H9 (cell line): ENCODE results near the gene JSRP1. TPM values are rescaled to one million over a fixed set of nuclear protein-coding genes. Genes with fewer than 3 reads are reported as not detected.

Source experiments
- DNase-seq: peaks from one replicate; pipeline ENCODE4 v3.0.0-alpha.2; 2017
- H2AFZ ChIP-seq: one replicate; pipeline ENCODE4 v1.6.1; 2013; ENCODE audit warnings: mild to moderate bottlenecking, low read length, control low read depth, moderate library complexity
- H2AK5ac ChIP-seq: 2 replicates; pipeline ENCODE4 v1.6.1; 2013; ENCODE audit warnings: low read length, control low read depth, mixed read lengths; ENCODE audit not compliant: insufficient read length
- H2BK120ac ChIP-seq: one replicate; pipeline ENCODE4 v1.6.1; 2013; ENCODE audit warnings: low read depth, mild to moderate bottlenecking, low read length, control low read depth, inconsistent platforms; ENCODE audit not compliant: poor library complexity, severe bottlenecking
- H2BK12ac ChIP-seq: 2 replicates; pipeline ENCODE4 v1.6.1; 2013; ENCODE audit warnings: low read length, control low read depth, mixed read lengths, low read depth; ENCODE audit not compliant: insufficient read length
- H2BK15ac ChIP-seq: 2 replicates; pipeline ENCODE4 v1.6.1; 2013; ENCODE audit warnings: low read depth, low read length, control low read depth
- H2BK20ac ChIP-seq: one replicate; pipeline ENCODE4 v1.6.1; 2013; ENCODE audit warnings: low read depth, mild to moderate bottlenecking, low read length, control low read depth, inconsistent platforms; ENCODE audit not compliant: poor library complexity, severe bottlenecking
- H2BK5ac ChIP-seq: 2 replicates; pipeline ENCODE4 v1.6.1; 2013; ENCODE audit warnings: low read length, control low read depth, mixed read lengths; ENCODE audit not compliant: insufficient read length
- H3K14ac ChIP-seq: 2 replicates; pipeline ENCODE4 v1.6.1; 2013; ENCODE audit warnings: low read length, control low read depth; ENCODE audit not compliant: insufficient read depth
- H3K18ac ChIP-seq: 2 replicates; pipeline ENCODE4 v1.6.1; 2013; ENCODE audit warnings: low read depth, mild to moderate bottlenecking, mixed read lengths, low read length, control low read depth; ENCODE audit not compliant: insufficient read length
- H3K23ac ChIP-seq: 2 replicates; pipeline ENCODE4 v1.6.1; 2013; ENCODE audit warnings: low read length, control low read depth, mixed read lengths, low read depth; ENCODE audit not compliant: insufficient read length
- H3K23me2 ChIP-seq: 2 replicates; pipeline ENCODE4 v1.6.1; 2013; ENCODE audit warnings: low read depth, mild to moderate bottlenecking, mixed read lengths, low read length, control low read depth; ENCODE audit not compliant: insufficient read length, poor library complexity, severe bottlenecking
- H3K27ac ChIP-seq: 2 replicates; pipeline ENCODE4 v1.5.1; 2013; ENCODE audit warnings: low read length, control low read depth, mixed read lengths, low read depth; ENCODE audit not compliant: insufficient read length
- H3K27me3 ChIP-seq: 2 replicates; pipeline ENCODE4 v1.6.1; 2013; ENCODE audit warnings: low read length, control low read depth, inconsistent platforms; ENCODE audit not compliant: insufficient read depth
- H3K4ac ChIP-seq: 2 replicates; pipeline ENCODE4 v1.6.1; 2013; ENCODE audit warnings: low read depth, mild to moderate bottlenecking, control low read depth, inconsistent platforms, low read length, moderate library complexity
- H3K4me1 ChIP-seq: 2 replicates; pipeline ENCODE4 v1.6.1; 2013; ENCODE audit warnings: low read length, control low read depth, inconsistent platforms; ENCODE audit not compliant: insufficient read depth
- H3K4me2 ChIP-seq: 2 replicates; pipeline ENCODE4 v1.6.1; 2013; ENCODE audit warnings: low read length, control low read depth, mixed read lengths; ENCODE audit not compliant: insufficient read length, insufficient read depth
- H3K56ac ChIP-seq: 2 replicates; pipeline ENCODE4 v1.6.1; 2013; ENCODE audit warnings: low read depth, mild to moderate bottlenecking, mixed read lengths, low read length, control low read depth; ENCODE audit not compliant: insufficient read length
- H3K79me1 ChIP-seq: 2 replicates; pipeline ENCODE4 v1.6.1; 2013; ENCODE audit warnings: low read depth, mild to moderate bottlenecking, moderate library complexity, low read length, control low read depth, inconsistent platforms; ENCODE audit not compliant: insufficient read depth, poor library complexity, severe bottlenecking
- H3K79me2 ChIP-seq: 2 replicates; pipeline ENCODE4 v1.6.1; 2013; ENCODE audit warnings: low read length, control low read depth, inconsistent platforms; ENCODE audit not compliant: insufficient read depth
- H3K9ac ChIP-seq: 2 replicates; pipeline ENCODE4 v1.6.1; 2013; ENCODE audit warnings: low read length, control low read depth, mixed read lengths; ENCODE audit not compliant: insufficient read length; ENCODE audit errors: extremely low read depth
- H3K9me3 ChIP-seq: one replicate; pipeline ENCODE4 v1.6.1; 2013; ENCODE audit warnings: low read depth, low read length, inconsistent platforms; ENCODE audit not compliant: control insufficient read depth
- H3T11ph ChIP-seq: one replicate; pipeline ENCODE4 v1.6.1; 2013; ENCODE audit warnings: mild to moderate bottlenecking, low read length, control low read depth, inconsistent platforms
- H4K20me1 ChIP-seq: one replicate; pipeline ENCODE4 v1.6.1; 2013; ENCODE audit not compliant: control insufficient read depth, insufficient read length, insufficient read depth
- H4K5ac ChIP-seq: 2 replicates; pipeline ENCODE4 v1.6.1; 2013; ENCODE audit warnings: low read depth, mild to moderate bottlenecking, mixed read lengths, low read length, control low read depth; ENCODE audit not compliant: insufficient read length
- H4K8ac ChIP-seq: replicated peaks from 2 replicates; pipeline ENCODE4 v1.6.1; 2013; ENCODE audit warnings: low read length, control low read depth, mixed read lengths, low read depth; ENCODE audit not compliant: insufficient read length
- H4K91ac ChIP-seq: 2 replicates; pipeline ENCODE4 v1.6.1; 2013; ENCODE audit warnings: low read depth, mild to moderate bottlenecking, moderate library complexity, mixed read lengths, low read length, control low read depth; ENCODE audit not compliant: insufficient read length
- H3K27ac Mint-ChIP-seq, 3 experiments: 2 replicates in 2 of 3; 3 replicates in 1 of 3; pipeline ENCODE4 v1.8.0; 2020 to 2021; ENCODE audit warnings: mixed read lengths in 3 of 3, mild to moderate bottlenecking in 1 of 3, moderate library complexity in 1 of 3
- H3K27me3 Mint-ChIP-seq: 2 replicates; pipeline ENCODE4 v1.8.0; 2021; ENCODE audit warnings: low read depth, mild to moderate bottlenecking, moderate library complexity, mixed read lengths
- H3K36me3 Mint-ChIP-seq, 3 experiments: 2 replicates in 2 of 3; 3 replicates in 1 of 3; pipeline ENCODE4 v1.8.0; 2020 to 2021; ENCODE audit warnings: low read depth in 3 of 3, mixed read lengths in 3 of 3; ENCODE audit not compliant: insufficient read depth in 1 of 3
- H3K4me1 Mint-ChIP-seq, 2 experiments: 2 replicates each; pipeline ENCODE4 v1.8.0; 2020; ENCODE audit warnings: mixed read lengths in 2 of 2
- H3K4me3 Mint-ChIP-seq, 2 experiments: 2 replicates in 1 of 2; 3 replicates in 1 of 2; pipeline ENCODE4 v1.8.0; 2020 to 2021; ENCODE audit warnings: mild to moderate bottlenecking in 2 of 2, mixed read lengths in 2 of 2, moderate library complexity in 1 of 2
- H3K9me3 Mint-ChIP-seq, 2 experiments: 2 replicates in 1 of 2; 3 replicates in 1 of 2; pipeline ENCODE4 v1.8.0; 2020; ENCODE audit warnings: mild to moderate bottlenecking in 2 of 2, mixed read lengths in 2 of 2, moderate library complexity in 1 of 2
- CTCF ChIP-seq: fragments of 200-600 bp; sonication (generic); conservative IDR thresholded peaks from 3 replicates; pipeline ENCODE4 v1.8.0; 2021; ENCODE audit warnings: antibody characterized with exemption, mild to moderate bottlenecking
- WGBS: extraction: QIAGEN DNeasy Blood & Tissue Kit; methylation state at CpG from one replicate; pipeline ENCODE4 v1.1.7; 2013; ENCODE audit warnings: missing lambda C conversion rate, low lambda C conversion rate, mixed read lengths; ENCODE audit not compliant: insufficient read length; ENCODE audit errors: extremely low coverage; 5-methylcytosine and 5-hydroxymethylcytosine counted together
- total RNA-seq: library from RNA; stranded (reverse); gene quantifications from 2 replicates; pipeline ENCODE4 v1.2.1, GENCODE V29; 2021

The JSRP1 gene
- total RNA-seq, 1 experiment from 2014 or later: 0.90 TPM

GRCh38 chr19:2252055-2252796, 4.0 kb downstream of the JSRP1 start:
- H3K4me2 ChIP-seq: peak overlapping the region; percentile 58
- H2BK20ac ChIP-seq: no peak overlapping the region
- peaks cover 10% of the 10 kb centered on the region for H3K23me2 ChIP-seq
- peaks cover 0 to 4% (median 0%) of the 10 kb centered on the region in 3 experiments; a peak in 3 of 7 replicates for H3K36me3 Mint-ChIP-seq
- no peak overlapping the region for H3K18ac ChIP-seq
- H4K91ac ChIP-seq: no peak overlapping the region
- no peak overlapping the region for H3K56ac ChIP-seq
- H3K27ac Mint-ChIP-seq: no peak overlapping the region
- H2BK5ac ChIP-seq: no peak overlapping the region
- peaks cover 11% of the 10 kb centered on the region for H3K27me3 Mint-ChIP-seq
- no peak overlapping the region for H2BK12ac ChIP-seq
- no peak overlapping the region for H4K8ac ChIP-seq
- H4K20me1 ChIP-seq: no peaks in the 10 kb centered on the region
- no peaks in the 10 kb centered on the region for H3K9me3 ChIP-seq
- H3K27me3 ChIP-seq: no peaks in the 10 kb centered on the region; the same call in 1 of the 2 replicates
- no peak overlapping the region for H2AFZ ChIP-seq
- no peaks in the 10 kb centered on the region for H3K79me1 ChIP-seq
- no peak overlapping the region for H4K5ac ChIP-seq
- TF ChIP-seq CTCF: no peak
- no CpG with 5 or more reads among the region's 74 CpGs for WGBS
- no peaks in the 10 kb centered on the region for H3K79me2 ChIP-seq
- no peak overlapping the region for H3K9ac ChIP-seq
- H3K23ac ChIP-seq: no peak overlapping the region
- no peak overlapping the region for H2BK120ac ChIP-seq
- H3K4me1 Mint-ChIP-seq: peaks cover 4% of the 10 kb centered on the region in 2 experiments
- H3K9me3 Mint-ChIP-seq: no peaks in the 10 kb centered on the region
- no peaks in the 10 kb centered on the region for H3K4me1 ChIP-seq
- no peak overlapping the region for H3K27ac ChIP-seq
- no peak overlapping the region for H2AK5ac ChIP-seq
- H2BK15ac ChIP-seq: no peak overlapping the region; the same call in 1 of the 2 replicates
- H3K4ac ChIP-seq: no peak overlapping the region
- H3K14ac ChIP-seq: no peak overlapping the region
- no peak for DNase-seq
- H3K4me3 Mint-ChIP-seq: no peak overlapping the region
- H3T11ph ChIP-seq: no peak overlapping the region
